ENCODE data around the gene VRK3. TPM values are rescaled to one million over a fixed set of nuclear protein-coding genes. Genes with fewer than 3 reads are reported as not detected.

VRK3 gene
- total and polyA plus RNA-seq, 2 of the 4 experiments (the other 2 are of a cell fraction) = 28.7 to 35.8 TPM

DNA sequence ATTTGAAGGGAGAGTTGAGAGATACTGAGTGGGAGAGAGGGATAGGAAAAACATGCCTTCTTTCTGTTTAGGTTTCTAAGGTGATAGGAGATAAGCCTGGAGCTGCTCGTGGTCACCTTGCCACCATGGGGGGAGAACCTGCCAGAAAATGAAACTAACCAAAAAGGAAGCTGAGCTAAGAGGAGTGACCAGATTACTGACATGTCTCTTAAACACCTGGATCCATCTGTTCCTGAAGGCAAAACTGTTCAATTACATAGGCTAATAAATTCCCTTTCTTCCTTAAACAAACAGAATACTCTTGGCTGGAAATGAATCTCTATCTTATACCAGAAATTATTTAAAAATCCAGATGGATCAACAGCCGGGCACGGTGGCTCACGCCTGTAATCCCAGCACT lies 27.9 kb upstream of the VRK3 start:
- ATAC-seq (ENCODE audit: low read depth) (no peak), DNase-seq (no peak)
- Histone ChIP-seq H4K8ac (ENCODE audit: low read depth in 2 of 2, low read length in 2 of 2) (no peak overlapping the region), H4K5ac (ENCODE audit: low read depth, low read length) (no peak overlapping the region), H3K4me2 (ENCODE audit: low read depth, low read length) (no peak overlapping the region), H3K9ac (ENCODE audit: low read depth, low read length) (no peak overlapping the region), H2AFZ (replicated peaks; ENCODE audit: low read length, poor library complexity) (no peak overlapping the region), H2BK5ac (ENCODE audit: low read depth, low read length, poor library complexity, severe bottlenecking) (no peak overlapping the region), H3K18ac (ENCODE audit: low read depth, low read length) (no peak overlapping the region), H3K9me3 (ENCODE audit: control insufficient read depth, insufficient read depth, low read length) (peaks cover 6% of the 10 kb centered on the region), H3K14ac (replicated peaks; ENCODE audit: low read depth, low read length) (no peak overlapping the region), H3K9me1 (ENCODE audit: insufficient read depth, low read length) (no peaks in the 10 kb centered on the region), H4K20me1 (ENCODE audit: insufficient read depth, low read length) (no peaks in the 10 kb centered on the region), H3K4me3 (ENCODE audit: insufficient read depth, low read depth, low read length) (no peak overlapping the region), H3K4me1 (ENCODE audit: control insufficient read depth, insufficient read depth, low read length) (no peaks in the 10 kb centered on the region), H2BK20ac (ENCODE audit: low read depth, low read length) (no peak overlapping the region), H3K23ac (ENCODE audit: low read depth, low read length) (no peak overlapping the region), H2BK15ac (ENCODE audit: low read depth, low read length) (no peak overlapping the region), H3K4ac (ENCODE audit: low read depth, low read length) (no peak overlapping the region), H3K36me3 (ENCODE audit: control insufficient read depth, insufficient read depth, low read length) (no peaks in the 10 kb centered on the region), H2AK5ac (ENCODE audit: low read depth, low read length) (no peak overlapping the region), H3K27ac (ENCODE audit: insufficient read depth, low read length) (no peak overlapping the region), H3K27me3 (ENCODE audit: control insufficient read depth, insufficient read depth, low read length) (no peaks in the 10 kb centered on the region), H2AK9ac (replicated peaks; ENCODE audit: low read depth, low read length, poor library complexity) (no peak overlapping the region), H3K79me1 (ENCODE audit: low read depth in 1 of 2, low read length in 2 of 2) (no peaks in the 10 kb centered on the region), H4K91ac (ENCODE audit: insufficient read depth, low read depth, low read length) (no peak overlapping the region), H2BK120ac (ENCODE audit: low read depth, low read length) (no peak overlapping the region), H3K56ac (ENCODE audit: extremely low read depth, insufficient read depth, low read length) (no peak overlapping the region)
- 0% methylated on average over 1 of the region's 4 CpGs; no CpG with 5 or more reads in 1 of the 2 experiments for WGBS, 2 experiments (ENCODE audit: extremely low coverage in 2 of 2, insufficient read length in 1 of 2)
- TF ChIP-seq MAZ (IDR thresholded peaks at IDR 0.05; ENCODE audit: borderline replicate concordance, low read depth, low read length) = no peak
- no peak for TF ChIP-seq USF2 (IDR thresholded peaks at IDR 0.05; ENCODE audit: low read depth, low read length)
- TF ChIP-seq POLR2A (IDR thresholded peaks at IDR 0.05; ENCODE audit: low read depth, low read length) = no peak
- no peak for TF ChIP-seq RAD21 (IDR thresholded peaks at IDR 0.05; ENCODE audit: low read length)
- no peak for TF ChIP-seq CHD1 (IDR thresholded peaks at IDR 0.05; ENCODE audit: low read depth, low read length)
- TF ChIP-seq CTCF (conservative IDR thresholded peaks at IDR 0.05; ENCODE audit: low read depth, low read length) = no peak
- no peak for TF ChIP-seq CEBPB (IDR thresholded peaks at IDR 0.05; ENCODE audit: low read depth, low read length)
- no peak for TF ChIP-seq RFX5 (IDR thresholded peaks at IDR 0.05; ENCODE audit: low read depth, low read length)
- no peak for TF ChIP-seq FOS (IDR thresholded peaks at IDR 0.05; ENCODE audit: low read depth, low read length)
- no peak for TF ChIP-seq MXI1 (IDR thresholded peaks at IDR 0.05; ENCODE audit: borderline replicate concordance, low read depth, low read length)
- TF ChIP-seq NFE2L2 (IDR thresholded peaks at IDR 0.05; ENCODE audit: low read depth, low read length) = no peak
- TF ChIP-seq, protein P1, sequence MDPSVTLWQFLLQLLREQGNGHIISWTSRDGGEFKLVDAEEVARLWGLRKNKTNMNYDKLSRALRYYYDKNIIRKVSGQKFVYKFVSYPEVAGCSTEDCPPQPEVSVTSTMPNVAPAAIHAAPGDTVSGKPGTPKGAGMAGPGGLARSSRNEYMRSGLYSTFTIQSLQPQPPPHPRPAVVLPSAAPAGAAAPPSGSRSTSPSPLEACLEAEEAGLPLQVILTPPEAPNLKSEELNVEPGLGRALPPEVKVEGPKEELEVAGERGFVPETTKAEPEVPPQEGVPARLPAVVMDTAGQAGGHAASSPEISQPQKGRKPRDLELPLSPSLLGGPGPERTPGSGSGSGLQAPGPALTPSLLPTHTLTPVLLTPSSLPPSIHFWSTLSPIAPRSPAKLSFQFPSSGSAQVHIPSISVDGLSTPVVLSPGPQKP (IDR thresholded peaks at IDR 0.05; ENCODE audit: borderline replicate concordance, low read depth, low read length) = no peak
- TF ChIP-seq SMC3 (IDR thresholded peaks at IDR 0.05; ENCODE audit: low read depth, low read length) = no peak
- no peak for TF ChIP-seq MAFK (IDR thresholded peaks at IDR 0.05; ENCODE audit: low read depth, low read length)
- no peak for TF ChIP-seq BHLHE40 (IDR thresholded peaks at IDR 0.05; ENCODE audit: low read depth, low read length)
- no peak for TF ChIP-seq RCOR1 (IDR thresholded peaks at IDR 0.05; ENCODE audit: insufficient replicate concordance, low read length)
- intact Hi-C loops (cut with micrococcal nuclease) (no loop called here), in situ Hi-C loops (cut with MboI; ENCODE audit: low sequenced_read_pairs) (no loop called here), dilution Hi-C loops (cut with HindIII; ENCODE audit: low sequenced_read_pairs, unreplicated experiment) (no loop called here)
- POLR2A ChIA-PET (ENCODE audit: unreplicated experiment) = no interaction called here
- CTCF ChIA-PET = no interaction called here
- no TSS peak for BruUV-seq (replicated peaks)

Data from IMR-90 (cell line).